Measurements from ENCODE around the gene KCNIP1.

- TF ChIP-seq EZH2 (IDR thresholded peaks at IDR 0.05; ENCODE audit: borderline replicate concordance, control insufficient read depth, low read depth, low read length): no peak
- TF ChIP-seq MYC (IDR thresholded peaks at IDR 0.05; ENCODE audit: insufficient read depth, insufficient read length, insufficient replicate concordance, low read length, severe bottlenecking): no peak
Measured at GRCh38 chr5:170518277-170518676, 14.5 kb downstream of the KCNIP1 start.

Measured in GM12878 (cell line).